DND-41 (cell line): ENCODE results near the gene DSCAM.

Source experiments
- ATAC-seq: fragments of 200-7000 bp; cut with Tn5 transposase; 3 replicates; pipeline ENCODE4 v1.9.1; 2021; ENCODE audit warnings: low read depth; ENCODE audit not compliant: insufficient read depth
- DNase-seq: peaks from one replicate; pipeline ENCODE4 v3.0.0-alpha.2; 2020
- H2AFZ ChIP-seq: 2 replicates; pipeline ENCODE4 v1.6.0; 2012; ENCODE audit warnings: low read depth, low read length
- H3K27ac ChIP-seq: 2 replicates; pipeline ENCODE4 v1.5.1; 2012; ENCODE audit warnings: low read length, inconsistent platforms
- H3K27me3 ChIP-seq: fragments of 200-600 bp; sonication (generic); 2 replicates; pipeline ENCODE4 v1.6.0; 2012; ENCODE audit warnings: low read length, mild to moderate bottlenecking, inconsistent platforms; ENCODE audit not compliant: insufficient read depth, poor library complexity
- H3K36me3 ChIP-seq: 2 replicates; pipeline ENCODE4 v1.5.1; 2012; ENCODE audit warnings: low read length, inconsistent platforms; ENCODE audit not compliant: insufficient read depth
- H3K4me1 ChIP-seq: 2 replicates; pipeline ENCODE4 v1.5.1; 2012; ENCODE audit warnings: mild to moderate bottlenecking, low read length; ENCODE audit not compliant: insufficient read depth
- H3K4me2 ChIP-seq: 2 replicates; pipeline ENCODE4 v1.6.0; 2012; ENCODE audit warnings: mild to moderate bottlenecking, moderate library complexity, low read length, inconsistent platforms; ENCODE audit not compliant: insufficient read depth
- H3K4me3 ChIP-seq, 2 experiments: fragments of 200-600 bp in 1 of 2; shearing (Covaris generic) in 1 of 2; 2 replicates each; pipeline ENCODE4 v1.5.1; 2012 to 2016; ENCODE audit warnings: inconsistent platforms in 2 of 2, low read length in 2 of 2, mild to moderate bottlenecking in 2 of 2, low read depth in 1 of 2, moderate library complexity in 1 of 2
- H3K79me2 ChIP-seq: 2 replicates; pipeline ENCODE4 v1.6.0; 2012; ENCODE audit warnings: low read length, inconsistent platforms; ENCODE audit not compliant: insufficient read depth
- H3K9ac ChIP-seq: 2 replicates; pipeline ENCODE4 v1.6.0; 2012; ENCODE audit warnings: low read depth, mild to moderate bottlenecking, inconsistent platforms, low read length, moderate library complexity
- H3K9me3 ChIP-seq: 2 replicates; pipeline ENCODE4 v1.5.1; 2012; ENCODE audit warnings: low read length, moderate library complexity, mild to moderate bottlenecking, inconsistent platforms; ENCODE audit not compliant: insufficient read depth, severe bottlenecking
- H4K20me1 ChIP-seq: 2 replicates; pipeline ENCODE4 v1.6.0; 2012; ENCODE audit warnings: low read length; ENCODE audit not compliant: insufficient read depth
- CTCF ChIP-seq: IDR thresholded peaks from 2 replicates; pipeline ENCODE4 v1.5.1; 2012; ENCODE audit warnings: borderline replicate concordance, low read length, moderate library complexity, mild to moderate bottlenecking; ENCODE audit not compliant: poor library complexity, severe bottlenecking; ENCODE audit errors: extremely low read depth
- EZH2 ChIP-seq: IDR thresholded peaks from 3 replicates; pipeline ENCODE4 v1.6.1; 2012; ENCODE audit warnings: borderline replicate concordance, low read depth, mild to moderate bottlenecking, moderate library complexity, low read length, inconsistent platforms; ENCODE audit not compliant: severe bottlenecking

DSCAM gene

GRCh38 chr21:40760821-40761220, 86.1 kb downstream of the DSCAM start:
- H3K4me2 ChIP-seq: no peak overlapping the region
- H3K79me2 ChIP-seq: no peaks in the 10 kb centered on the region
- H4K20me1 ChIP-seq: no peaks in the 10 kb centered on the region
- no peaks in the 10 kb centered on the region for H3K4me1 ChIP-seq
- DNase-seq (no peak), ATAC-seq (no peak)
- H3K27me3 ChIP-seq: no peaks in the 10 kb centered on the region
- H3K27ac ChIP-seq: no peak overlapping the region
- no peak overlapping the region for H2AFZ ChIP-seq
- H3K4me3 ChIP-seq: no peak overlapping the region
- H3K9me3 ChIP-seq: no peaks in the 10 kb centered on the region
- H3K36me3 ChIP-seq: no peaks in the 10 kb centered on the region
- H3K9ac ChIP-seq: no peak overlapping the region
- TF ChIP-seq EZH2: no peak
- no peak for TF ChIP-seq CTCF

- Histone ChIP-seq H3K4me3 (no peak overlapping the region), H3K4me2 (no peak overlapping the region), H3K79me2 (no peaks in the 10 kb centered on the region), H3K4me1 (no peaks in the 10 kb centered on the region), H3K36me3 (no peaks in the 10 kb centered on the region), H4K20me1 (no peaks in the 10 kb centered on the region), H3K27me3 (no peaks in the 10 kb centered on the region), H3K9ac (no peak overlapping the region), H2AFZ (no peak overlapping the region), H3K9me3 (no peaks in the 10 kb centered on the region), H3K27ac (no peak overlapping the region)
- TF ChIP-seq CTCF (no peak), EZH2 (no peak)
- ATAC-seq (no peak), DNase-seq (no peak)
Measured at GRCh38 chr21:40759061-40759460, 87.9 kb downstream of the DSCAM start.

- Histone ChIP-seq H3K9ac (no peak overlapping the region), H3K27me3 (no peaks in the 10 kb centered on the region), H3K9me3 (no peaks in the 10 kb centered on the region), H3K4me3 (no peak overlapping the region), H3K27ac (no peak overlapping the region), H3K36me3 (no peaks in the 10 kb centered on the region), H2AFZ (no peak overlapping the region), H4K20me1 (no peaks in the 10 kb centered on the region), H3K4me2 (no peak overlapping the region), H3K79me2 (no peaks in the 10 kb centered on the region), H3K4me1 (no peaks in the 10 kb centered on the region)
- ATAC-seq: no peak
- no peak for DNase-seq
- TF ChIP-seq CTCF (no peak), EZH2 (no peak)
Measured at GRCh38 chr21:40757366-40757765, 89.6 kb downstream of the DSCAM start.

GRCh38 chr21:40754466-40754865, 92.5 kb downstream of the DSCAM start:
- Histone ChIP-seq H3K9me3 (no peaks in the 10 kb centered on the region), H3K9ac (no peak overlapping the region), H3K27me3 (no peaks in the 10 kb centered on the region), H2AFZ (no peak overlapping the region), H3K36me3 (no peaks in the 10 kb centered on the region), H3K4me1 (no peaks in the 10 kb centered on the region), H3K27ac (no peak overlapping the region), H3K4me2 (no peak overlapping the region), H3K4me3 (no peak overlapping the region; a peak in 1 of 4 replicates), H4K20me1 (no peaks in the 10 kb centered on the region), H3K79me2 (no peaks in the 10 kb centered on the region)
- no peak for DNase-seq
- TF ChIP-seq CTCF: no peak
- TF ChIP-seq EZH2: no peak
- ATAC-seq: no peak
